ENCODE data around the gene MORC2. TPM values are rescaled to one million over a fixed set of nuclear protein-coding genes. Genes with fewer than 3 reads are reported as not detected.

MORC2 gene
- total and polyA plus RNA-seq, 9 of the 15 experiments (the other 6 are each of a cell fraction or from before 2014, with no cell fraction given) = 3.3 to 34.7 (median 16.7) TPM

DNA sequence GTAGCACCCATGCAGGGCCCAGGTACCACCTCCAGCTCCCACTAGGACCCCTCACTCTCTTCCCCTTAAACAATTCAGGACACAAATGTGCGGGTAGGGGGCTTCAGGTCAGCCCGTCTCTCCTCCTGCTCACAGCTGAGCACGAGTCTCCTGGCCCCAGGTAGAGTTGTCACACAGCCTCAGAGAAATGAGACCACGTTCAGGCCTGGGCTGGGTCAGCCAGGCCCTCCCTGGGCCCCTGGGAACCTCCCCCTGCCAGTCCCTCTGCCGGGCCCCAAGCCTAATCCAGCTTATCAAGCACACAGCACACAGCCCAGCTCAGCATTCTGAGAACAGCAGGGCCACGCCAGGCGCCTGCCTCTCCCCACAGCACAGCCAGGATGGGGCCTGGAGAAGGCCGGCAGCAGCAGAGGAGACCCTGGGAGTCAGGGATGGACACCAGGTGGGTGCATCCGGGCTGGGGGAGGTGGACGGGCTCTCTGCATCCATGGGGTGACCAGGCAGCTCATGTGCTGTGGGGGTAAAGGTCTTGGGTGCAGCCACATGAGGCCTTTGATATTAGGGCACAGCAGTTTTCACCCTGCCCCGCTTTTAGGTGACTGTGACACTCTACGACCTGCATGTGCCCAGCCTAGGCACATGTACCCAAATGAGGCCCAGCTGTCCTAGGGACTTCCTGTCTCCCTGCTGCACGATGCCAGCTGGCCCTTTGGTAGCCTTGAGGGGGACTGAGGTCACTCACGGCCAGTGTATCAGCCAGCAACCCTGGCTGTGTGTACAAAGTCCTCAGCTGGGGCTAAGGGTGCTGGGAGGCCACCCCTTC lies 87.0 kb downstream of the MORC2 start (continued):
- peak; percentile 74; the same call in 1 of the 2 replicates for TF ChIP-seq EP400 (IDR thresholded peaks at IDR 0.05)
- peak; percentile 76 for TF ChIP-seq EP300 (IDR thresholded peaks at IDR 0.05; ENCODE audit: low read length)
- no peak for TF ChIP-seq ZNF184 (CRISPR knock-in tag; IDR thresholded peaks at IDR 0.05)
- no peak for TF ChIP-seq RBM15 (IDR thresholded peaks at IDR 0.05; ENCODE audit: insufficient read depth, low read length)
- no peak for TF ChIP-seq ARID2 (IDR thresholded peaks at IDR 0.05)
- no peak for TF ChIP-seq ZNF444 (CRISPR knock-in tag; IDR thresholded peaks at IDR 0.05)
- TF ChIP-seq ZNF507 (tag; conservative IDR thresholded peaks at IDR 0.05) = no peak
- TF ChIP-seq ZNF274 (IDR thresholded peaks at IDR 0.05; ENCODE audit: borderline replicate concordance, low read depth, low read length) = no peak
- TF ChIP-seq ZNF197 (CRISPR knock-in tag; IDR thresholded peaks at IDR 0.05; ENCODE audit: low read depth) = no peak
- no peak for TF ChIP-seq GABPA (tag; conservative IDR thresholded peaks at IDR 0.05; ENCODE audit: low read depth)
- peak; percentile 87 for TF ChIP-seq TBP (optimal IDR thresholded peaks at IDR 0.05; ENCODE audit: low read depth, low read length)
- no peak for TF ChIP-seq HNRNPK (IDR thresholded peaks at IDR 0.05; ENCODE audit: low read depth, low read length, poor library complexity, severe bottlenecking)
- TF ChIP-seq PCBP2 (IDR thresholded peaks at IDR 0.05; ENCODE audit: low read depth, low read length, poor library complexity, severe bottlenecking) = no peak
- TF ChIP-seq ZNF23 (CRISPR knock-in tag; IDR thresholded peaks at IDR 0.05) = no peak
- peak; percentile 57 for TF ChIP-seq CXXC5 (CRISPR knock-in tag; IDR thresholded peaks at IDR 0.05)
- TF ChIP-seq MAFF (IDR thresholded peaks at IDR 0.05; ENCODE audit: low read length) = peak; percentile 51; the same call in 1 of the 2 replicates
- no peak for TF ChIP-seq ZNF699 (CRISPR knock-in tag; IDR thresholded peaks at IDR 0.05; ENCODE audit: insufficient replicate concordance)
- no peak for TF ChIP-seq ZNF140 (CRISPR knock-in tag; IDR thresholded peaks at IDR 0.05)
- TF ChIP-seq ZHX1 (conservative IDR thresholded peaks at IDR 0.05; ENCODE audit: low read length) = no peak
- no peak for TF ChIP-seq KDM2B (CRISPR knock-in tag; IDR thresholded peaks at IDR 0.05)
- TF ChIP-seq ESRRA (IDR thresholded peaks at IDR 0.05; ENCODE audit: borderline replicate concordance, low read depth) = no peak
- no peak for TF ChIP-seq U2AF2 (optimal IDR thresholded peaks at IDR 0.05; ENCODE audit: low read depth, low read length)
- no peak for TF ChIP-seq XRCC4 (IDR thresholded peaks at IDR 0.05; ENCODE audit: extremely low read depth, insufficient read depth, insufficient read length)
- peak; percentile 67 for TF ChIP-seq SOX6 (IDR thresholded peaks at IDR 0.05)
- 0 out of 2 replicates have a peak, but pooled peaks have one; percentile 25 for TF ChIP-seq SP1 (CRISPR knock-in tag; IDR thresholded peaks at IDR 0.05)
- TF ChIP-seq ELF2 (CRISPR knock-in tag; IDR thresholded peaks at IDR 0.05) = no peak
- TF ChIP-seq PYGO2 (tag; IDR thresholded peaks at IDR 0.05) = no peak
- TF ChIP-seq MEIS2 (IDR thresholded peaks at IDR 0.05; ENCODE audit: partially characterized antibody) = no peak
- TF ChIP-seq CREM (IDR thresholded peaks at IDR 0.05; ENCODE audit: low read depth) = peak; percentile 46; the same call in 1 of the 2 replicates
- TF ChIP-seq MXI1 (IDR thresholded peaks at IDR 0.05; ENCODE audit: low read depth, low read length) = 0 out of 2 replicates have a peak, but pooled peaks have one; percentile 61

Measured in K562 (cell line).